ENCODE data around the gene ACSS1.

DNA sequence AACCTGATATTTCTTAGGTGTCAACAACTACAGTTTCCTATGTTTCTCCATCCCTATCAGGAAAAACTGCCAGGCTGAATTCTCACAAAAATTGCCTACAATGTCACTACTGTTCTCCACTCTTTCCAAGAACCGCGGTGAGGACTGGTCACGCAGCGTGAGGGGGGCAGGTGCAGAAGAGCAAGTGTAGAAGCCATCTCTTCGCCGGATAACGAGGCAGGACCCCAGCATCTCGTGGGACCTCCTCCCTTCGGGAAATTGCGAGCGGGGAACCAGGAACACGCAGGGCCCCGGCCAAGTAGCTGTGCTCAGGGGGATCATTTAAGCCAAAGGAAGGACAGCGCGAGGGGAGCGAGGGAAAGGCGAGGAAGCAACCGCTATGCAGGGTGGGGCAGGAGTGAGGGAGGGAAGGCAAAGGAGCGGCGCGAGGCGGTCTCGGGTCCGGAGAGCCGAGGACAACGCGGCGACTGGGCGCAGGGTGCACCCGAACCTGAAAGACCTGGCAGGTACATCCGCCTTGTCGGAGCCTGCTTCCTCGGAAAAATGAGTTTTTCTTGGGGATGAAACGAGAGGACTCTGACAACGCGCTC is 65.9 kb downstream of the ACSS1 start:
- TF ChIP-seq, protein P1, sequence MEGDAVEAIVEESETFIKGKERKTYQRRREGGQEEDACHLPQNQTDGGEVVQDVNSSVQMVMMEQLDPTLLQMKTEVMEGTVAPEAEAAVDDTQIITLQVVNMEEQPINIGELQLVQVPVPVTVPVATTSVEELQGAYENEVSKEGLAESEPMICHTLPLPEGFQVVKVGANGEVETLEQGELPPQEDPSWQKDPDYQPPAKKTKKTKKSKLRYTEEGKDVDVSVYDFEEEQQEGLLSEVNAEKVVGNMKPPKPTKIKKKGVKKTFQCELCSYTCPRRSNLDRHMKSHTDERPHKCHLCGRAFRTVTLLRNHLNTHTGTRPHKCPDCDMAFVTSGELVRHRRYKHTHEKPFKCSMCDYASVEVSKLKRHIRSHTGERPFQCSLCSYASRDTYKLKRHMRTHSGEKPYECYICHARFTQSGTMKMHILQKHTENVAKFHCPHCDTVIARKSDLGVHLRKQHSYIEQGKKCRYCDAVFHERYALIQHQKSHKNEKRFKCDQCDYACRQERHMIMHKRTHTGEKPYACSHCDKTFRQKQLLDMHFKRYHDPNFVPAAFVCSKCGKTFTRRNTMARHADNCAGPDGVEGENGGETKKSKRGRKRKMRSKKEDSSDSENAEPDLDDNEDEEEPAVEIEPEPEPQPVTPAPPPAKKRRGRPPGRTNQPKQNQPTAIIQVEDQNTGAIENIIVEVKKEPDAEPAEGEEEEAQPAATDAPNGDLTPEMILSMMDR (conservative IDR thresholded peaks at IDR 0.05) = no peak
- no peak for TF ChIP-seq EZH2 (IDR thresholded peaks at IDR 0.05; ENCODE audit: low read depth)
